Measurements from ENCODE around the gene CDC6.

CDC6 gene

DNA sequence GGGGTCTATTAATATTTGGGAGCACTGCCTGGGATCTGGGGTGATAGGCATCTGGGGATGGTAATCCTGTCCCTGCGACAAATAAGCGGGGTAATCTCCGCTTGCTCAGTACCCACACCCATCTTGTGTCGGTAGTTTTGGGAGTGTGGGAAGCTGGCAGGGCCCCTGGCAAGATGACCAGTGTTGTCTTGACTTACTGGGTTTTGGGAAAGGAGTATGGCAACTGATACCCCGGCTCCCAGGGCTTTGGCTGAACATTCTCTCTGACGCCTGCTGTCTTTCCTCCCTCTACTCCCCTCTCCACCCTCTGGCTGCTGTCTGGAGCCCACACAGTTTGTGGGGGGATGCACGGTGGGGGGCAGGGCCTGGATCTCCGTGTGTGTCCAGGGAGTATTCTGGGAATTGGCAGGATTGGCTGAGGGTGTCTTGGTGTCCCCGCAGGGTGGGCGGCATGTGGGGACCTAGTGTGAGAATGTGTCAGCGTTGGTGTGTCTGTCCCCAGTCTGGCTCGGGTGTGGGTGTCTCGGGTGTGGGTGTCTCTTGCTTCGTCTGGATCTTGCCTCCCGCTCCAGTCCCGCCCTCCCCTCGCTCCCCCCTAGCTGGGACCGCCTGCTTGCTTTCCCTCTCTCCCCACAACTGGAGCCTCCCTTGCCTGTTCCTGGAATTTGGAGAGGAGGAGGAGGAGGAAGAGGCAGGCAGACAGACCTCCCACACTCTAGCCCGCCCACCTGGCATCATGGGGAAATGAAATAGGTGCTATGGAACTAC is 33.3 kb downstream of the CDC6 start:
- in situ Hi-C loops (cut with HindIII; ENCODE audit: low sequenced_read_pairs) = loop anchor here (25.0 kb wide), 2 partner anchors 259 to 334 kb away; partner anchors contain the start of genes MED24, PSMD3 and THRA

DNA sequence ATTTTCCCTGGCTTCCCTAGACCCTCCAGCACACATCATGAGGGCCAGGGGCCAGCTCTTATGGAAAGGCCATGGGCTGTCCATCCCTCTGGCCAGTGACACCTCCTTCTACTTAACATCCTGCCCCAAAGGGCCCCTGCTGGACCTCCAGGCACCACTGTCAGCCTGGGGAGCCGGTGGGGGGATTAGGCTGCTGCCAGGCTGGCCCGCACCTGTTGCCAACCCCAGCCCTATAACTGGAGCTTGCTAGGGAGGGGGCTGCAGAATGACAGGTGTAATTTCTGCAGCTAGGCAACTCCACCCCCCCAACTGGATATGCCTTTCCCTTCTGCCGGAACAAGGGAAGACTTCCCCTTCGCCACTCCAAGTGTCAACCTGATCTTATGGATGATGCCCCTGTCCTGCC is 33.8 kb downstream of the CDC6 start:
- in situ Hi-C loops (cut with HindIII; ENCODE audit: low sequenced_read_pairs) = loop anchor here (25.0 kb wide), 2 partner anchors 259 to 334 kb away; partner anchors contain the start of genes MED24, PSMD3 and THRA

DNA sequence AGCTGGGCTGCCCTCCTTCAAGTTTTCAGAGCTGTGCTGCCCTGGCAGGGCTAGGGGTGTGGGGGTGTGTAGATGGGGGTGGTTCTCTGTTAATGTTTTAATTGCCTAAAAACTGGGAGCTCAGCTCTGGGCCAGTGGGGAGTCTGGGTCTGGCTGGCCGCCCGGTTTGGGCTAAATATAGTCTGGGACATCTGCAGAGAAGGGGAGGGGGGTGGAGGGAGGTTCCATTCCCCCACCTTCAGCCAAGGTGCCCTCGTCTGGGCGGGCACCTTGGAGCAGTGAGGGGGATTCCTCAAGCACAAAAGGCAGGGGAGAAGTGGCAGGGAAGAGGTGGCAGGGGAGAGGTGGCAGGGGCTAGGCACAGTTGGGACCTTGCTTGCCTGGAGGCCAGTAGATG is 34.3 kb downstream of the CDC6 start:
- in situ Hi-C loops (cut with HindIII; ENCODE audit: low sequenced_read_pairs) = loop anchor here (25.0 kb wide), 2 partner anchors 260 to 335 kb away; partner anchors contain the start of genes MED24, PSMD3 and THRA

DNA sequence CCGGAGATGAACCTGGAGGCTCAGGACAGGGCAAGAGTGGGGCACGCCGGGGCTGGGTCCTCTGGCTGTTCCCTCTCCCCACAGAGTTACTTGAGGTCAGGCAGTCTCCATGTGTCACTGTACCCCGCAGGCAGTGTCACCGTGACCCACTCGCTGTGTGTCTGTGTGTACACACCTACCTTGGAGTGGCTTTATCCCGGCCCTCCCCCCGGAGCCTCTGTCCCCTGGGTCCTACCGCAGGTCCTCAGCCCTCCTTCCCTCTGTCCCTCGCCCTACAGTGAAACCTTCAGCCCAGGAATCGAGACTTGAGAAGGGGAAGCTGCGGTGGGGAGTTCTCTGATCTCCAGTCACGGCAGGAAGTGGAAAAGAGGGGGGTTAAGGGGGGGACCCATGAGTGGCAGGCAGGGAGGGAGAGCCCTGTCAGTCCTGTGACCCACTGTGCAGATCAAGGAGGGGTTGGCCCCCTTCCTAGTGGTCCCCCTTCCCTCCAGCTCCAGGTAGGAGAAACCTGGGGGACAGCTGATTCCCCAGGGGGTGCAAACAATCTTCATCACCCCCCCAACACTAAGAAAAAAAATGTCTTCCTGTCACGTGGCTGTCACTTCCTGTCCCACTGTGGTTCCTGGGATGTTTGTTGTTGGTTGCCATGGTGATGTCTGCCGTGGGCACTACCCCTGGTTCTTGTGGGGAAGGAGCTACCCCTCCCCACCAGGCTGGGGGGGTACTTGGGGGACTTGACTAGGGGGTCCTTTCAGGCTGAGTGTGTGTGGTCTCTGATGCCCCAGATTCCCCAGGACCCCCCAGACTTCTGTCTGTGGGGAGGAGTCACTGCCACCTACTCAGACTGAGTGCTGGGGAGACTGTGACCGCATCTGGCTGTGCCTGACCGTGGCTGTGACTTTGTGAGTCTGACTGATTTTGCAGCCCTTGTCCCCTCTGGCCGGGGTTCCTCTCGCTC is 35.0 kb downstream of the CDC6 start:
- in situ Hi-C loops (cut with HindIII; ENCODE audit: low sequenced_read_pairs) = loop anchor here (25.0 kb wide), 2 partner anchors 260 to 335 kb away; partner anchors contain the start of genes MED24, PSMD3 and THRA

DNA sequence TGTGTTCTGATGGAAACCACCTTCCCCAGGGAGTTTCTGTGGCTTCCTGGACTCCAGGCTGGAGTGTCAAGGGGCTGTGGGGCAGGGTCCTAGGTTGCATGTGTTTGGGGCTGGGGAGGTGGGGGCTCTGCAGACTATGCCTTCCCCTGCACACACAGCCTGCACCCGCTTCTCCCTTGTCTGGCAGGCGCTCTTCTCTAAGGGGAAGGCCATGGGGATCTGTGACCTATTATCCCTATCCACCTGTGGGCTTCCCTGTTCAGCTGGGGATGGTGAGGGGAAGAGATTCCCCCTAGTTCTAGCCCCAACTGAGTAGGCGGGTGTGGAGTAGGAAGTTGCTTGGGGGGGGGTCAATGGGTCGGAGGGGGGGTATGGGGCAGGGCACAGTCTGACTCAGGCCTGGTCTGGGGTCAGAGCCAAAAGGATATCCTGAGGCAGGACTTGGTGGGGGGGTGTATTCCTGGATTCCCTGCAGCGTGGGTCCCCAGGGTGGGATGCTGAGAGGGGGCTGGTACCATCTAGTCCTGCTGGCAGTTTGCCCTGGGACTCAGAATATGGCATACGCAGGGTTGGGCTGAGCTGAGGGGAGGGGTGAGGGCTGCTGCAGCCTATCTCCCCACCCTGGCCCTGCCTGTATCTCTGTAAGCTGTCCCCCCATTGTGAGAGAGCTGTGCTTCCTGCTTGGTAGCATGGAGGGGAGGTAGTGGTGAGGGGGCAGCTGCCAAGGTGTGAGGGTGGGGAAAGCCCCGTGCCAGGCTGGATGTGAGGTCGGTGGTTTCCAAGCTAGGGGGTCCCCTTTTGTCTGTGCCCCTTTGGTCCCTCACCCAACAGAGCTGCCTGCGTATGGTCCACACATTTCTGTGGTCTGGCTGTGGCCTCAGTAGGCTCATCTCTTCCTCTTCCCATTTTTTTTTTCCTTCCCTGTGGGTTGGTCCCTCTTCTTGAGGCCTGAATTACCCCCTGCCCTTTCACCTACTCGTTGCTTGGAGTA is 36.0 kb downstream of the CDC6 start:
- in situ Hi-C loops (cut with HindIII; ENCODE audit: low sequenced_read_pairs) = loop anchor here (25.0 kb wide), 2 partner anchors 261 to 336 kb away; partner anchors contain the start of genes MED24, PSMD3 and THRA

DNA sequence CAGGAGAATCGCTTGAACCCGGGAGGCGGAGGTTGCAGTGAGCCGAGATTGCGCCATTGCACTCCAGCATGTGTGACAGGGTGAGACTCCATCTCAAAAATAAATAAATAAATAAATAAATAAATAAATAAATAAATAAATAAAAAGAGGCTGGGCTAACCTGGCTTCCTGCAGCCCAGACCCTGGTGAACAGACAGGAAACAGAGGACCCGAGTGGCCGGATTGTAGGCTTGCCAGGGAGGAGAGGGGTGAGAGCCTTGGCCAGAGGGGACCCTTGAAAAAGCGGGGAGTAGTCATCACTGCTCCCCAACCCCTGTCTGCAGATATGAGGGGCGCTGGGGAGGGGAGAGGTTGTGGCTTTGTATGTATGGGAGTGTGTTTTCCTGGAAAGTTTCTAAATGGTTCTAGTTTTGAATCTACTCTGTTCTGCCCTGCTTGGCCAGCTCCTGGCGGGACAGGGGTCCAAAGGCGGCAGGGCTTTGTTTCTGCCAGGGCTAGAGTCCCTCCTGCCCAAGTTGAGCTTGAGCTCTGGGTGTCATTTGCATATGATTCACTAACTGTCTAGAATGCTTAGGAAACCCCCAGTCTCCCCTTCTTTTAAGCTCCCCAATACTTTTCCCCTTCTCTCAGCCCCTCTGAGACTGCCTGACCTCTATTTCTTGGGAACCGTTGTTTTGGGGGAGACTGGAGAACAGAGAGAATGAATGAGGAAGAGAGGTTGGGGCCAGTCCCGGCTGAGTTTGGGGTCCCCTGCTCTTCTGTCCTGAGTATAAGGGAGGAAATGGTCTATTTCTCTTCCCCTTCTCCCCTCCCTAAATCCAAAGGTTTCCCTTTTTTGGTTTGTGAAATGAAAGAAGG is 37.7 kb downstream of the CDC6 start:
- in situ Hi-C loops (cut with HindIII; ENCODE audit: low sequenced_read_pairs) = no loop called here

DNA sequence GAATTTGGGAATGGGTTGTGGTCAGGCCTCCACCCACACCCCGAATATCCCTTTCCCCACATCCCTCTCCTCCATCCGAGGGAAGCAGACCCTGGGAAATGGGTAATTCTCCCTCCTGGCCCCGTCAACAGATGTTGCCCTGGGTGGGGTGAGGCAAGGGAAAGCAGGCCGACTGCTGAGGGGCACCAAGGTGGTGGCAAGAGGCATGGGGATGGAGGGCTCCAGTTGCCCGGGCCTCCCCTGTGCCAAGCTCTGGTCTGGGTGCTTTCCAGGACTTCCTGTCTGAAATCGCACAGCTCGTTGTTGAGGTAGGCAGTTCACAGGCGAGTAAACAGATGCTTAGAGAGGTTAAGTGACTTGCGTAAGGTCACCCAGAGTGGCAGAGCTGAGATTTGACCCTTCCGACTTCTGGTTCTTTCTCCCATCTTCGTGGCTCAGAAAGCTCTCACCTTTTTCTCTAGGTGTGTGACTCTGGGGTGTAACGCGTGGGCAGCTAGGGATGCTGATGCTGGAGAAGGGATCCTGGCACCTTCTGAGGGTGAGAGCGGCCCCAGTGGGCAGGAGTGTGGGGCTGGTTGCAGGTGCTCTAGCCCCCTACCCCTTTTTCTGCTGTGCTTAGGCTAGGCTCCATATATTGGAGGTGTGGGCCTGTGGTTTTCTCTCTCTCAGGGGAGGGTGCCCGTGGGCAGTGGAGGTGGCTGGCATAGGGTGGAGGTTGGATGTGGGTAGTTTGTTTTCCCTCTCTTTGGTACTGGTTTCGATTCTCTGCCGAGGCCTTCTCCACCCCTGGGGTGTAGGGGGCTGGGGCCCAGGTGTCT is 38.5 kb downstream of the CDC6 start:
- in situ Hi-C loops (cut with HindIII; ENCODE audit: low sequenced_read_pairs) = no loop called here

DNA sequence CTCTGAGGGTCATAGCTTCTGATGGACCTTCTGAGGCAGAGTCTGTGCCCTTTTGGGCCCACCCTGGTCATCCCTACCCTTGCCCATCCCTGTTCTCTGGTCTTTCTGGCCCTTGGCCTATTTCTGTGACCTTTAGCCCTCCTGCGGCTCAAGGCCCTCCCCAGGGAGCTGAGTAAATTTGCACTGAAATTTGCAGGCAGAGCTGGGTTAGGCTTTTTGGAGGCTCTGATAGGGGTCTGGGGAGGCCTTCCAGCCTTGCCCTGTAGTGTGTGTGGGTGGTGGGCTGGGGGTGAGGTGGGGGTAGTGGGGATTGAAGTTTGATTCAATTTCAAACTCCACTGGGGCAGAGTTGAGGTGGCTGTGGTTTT is 39.1 kb downstream of the CDC6 start:
- in situ Hi-C loops (cut with HindIII; ENCODE audit: low sequenced_read_pairs) = no loop called here

DNA sequence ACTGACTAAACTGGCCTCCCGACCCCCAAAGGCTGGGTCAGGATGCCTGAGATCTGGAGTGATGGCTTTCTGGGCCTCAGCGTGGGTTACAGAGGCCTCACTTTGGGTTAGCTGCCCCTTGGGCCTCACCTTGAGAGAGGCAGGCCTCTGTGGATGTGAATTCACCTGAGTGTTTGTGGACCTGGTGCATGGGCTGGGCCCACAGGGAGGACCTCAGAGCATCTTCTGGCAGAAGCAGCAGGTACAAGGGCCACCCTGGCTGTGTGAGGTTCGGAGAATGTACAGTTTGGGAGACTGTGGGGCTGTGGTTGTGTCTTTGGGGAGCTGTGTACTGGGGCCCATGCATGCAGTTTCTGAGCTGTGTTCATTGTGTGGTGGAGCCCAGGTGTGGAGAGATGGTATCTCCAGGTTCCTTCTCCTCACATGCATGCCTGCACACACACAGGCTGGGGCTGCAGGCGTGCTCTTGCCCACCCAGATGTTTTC is 39.6 kb downstream of the CDC6 start:
- in situ Hi-C loops (cut with HindIII; ENCODE audit: low sequenced_read_pairs) = no loop called here

DNA sequence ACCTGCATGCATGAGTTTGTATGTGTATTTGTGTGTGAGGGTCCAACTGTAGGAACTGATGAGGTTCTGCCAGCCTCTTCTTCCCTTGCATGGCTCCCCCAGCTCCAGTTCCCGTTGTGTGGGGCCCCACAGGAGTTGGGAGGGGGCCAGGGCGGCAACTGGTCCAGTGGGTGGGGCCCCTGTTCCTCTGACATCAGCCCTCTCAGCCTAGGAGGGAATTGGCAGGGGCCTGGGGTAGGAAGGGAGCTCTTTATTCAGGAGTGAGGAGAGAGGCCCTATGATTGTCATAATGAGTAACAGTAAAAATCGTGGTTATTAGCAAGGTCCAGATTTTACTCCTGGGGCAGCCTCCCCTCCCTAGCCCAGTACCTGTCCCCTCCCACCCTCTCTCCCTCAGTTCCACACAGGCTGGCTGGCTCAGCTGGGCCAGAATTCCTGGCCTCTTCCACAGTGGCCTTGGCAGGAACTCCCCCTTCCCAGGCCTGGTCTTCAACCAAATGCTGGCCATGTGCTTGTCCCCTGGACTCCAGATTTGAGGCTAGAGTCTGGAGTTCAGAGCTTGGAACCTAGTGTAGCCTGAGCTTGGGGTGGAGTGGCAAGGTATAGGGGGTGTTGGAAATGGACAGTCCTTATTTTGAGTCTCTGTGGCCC is 40.2 kb downstream of the CDC6 start:
- in situ Hi-C loops (cut with HindIII; ENCODE audit: low sequenced_read_pairs) = no loop called here

DNA sequence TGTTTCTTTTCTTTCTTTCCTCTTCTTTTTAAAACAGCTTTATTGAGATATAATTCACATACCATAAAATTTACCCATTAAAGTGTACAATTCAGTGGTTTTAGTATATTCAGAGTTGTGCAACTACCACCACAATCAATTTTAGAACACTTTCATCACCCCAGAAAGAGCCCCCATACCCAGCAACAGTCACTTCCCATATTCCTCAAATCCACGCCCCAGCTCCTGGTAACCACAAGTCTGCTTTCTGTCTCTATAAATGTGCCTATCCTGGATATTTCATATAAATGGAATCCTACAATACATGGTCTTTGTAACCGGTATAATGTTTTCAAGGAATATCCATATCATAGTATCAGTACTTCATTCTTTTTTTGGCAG is 40.7 kb downstream of the CDC6 start:
- in situ Hi-C loops (cut with HindIII; ENCODE audit: low sequenced_read_pairs) = no loop called here

DNA sequence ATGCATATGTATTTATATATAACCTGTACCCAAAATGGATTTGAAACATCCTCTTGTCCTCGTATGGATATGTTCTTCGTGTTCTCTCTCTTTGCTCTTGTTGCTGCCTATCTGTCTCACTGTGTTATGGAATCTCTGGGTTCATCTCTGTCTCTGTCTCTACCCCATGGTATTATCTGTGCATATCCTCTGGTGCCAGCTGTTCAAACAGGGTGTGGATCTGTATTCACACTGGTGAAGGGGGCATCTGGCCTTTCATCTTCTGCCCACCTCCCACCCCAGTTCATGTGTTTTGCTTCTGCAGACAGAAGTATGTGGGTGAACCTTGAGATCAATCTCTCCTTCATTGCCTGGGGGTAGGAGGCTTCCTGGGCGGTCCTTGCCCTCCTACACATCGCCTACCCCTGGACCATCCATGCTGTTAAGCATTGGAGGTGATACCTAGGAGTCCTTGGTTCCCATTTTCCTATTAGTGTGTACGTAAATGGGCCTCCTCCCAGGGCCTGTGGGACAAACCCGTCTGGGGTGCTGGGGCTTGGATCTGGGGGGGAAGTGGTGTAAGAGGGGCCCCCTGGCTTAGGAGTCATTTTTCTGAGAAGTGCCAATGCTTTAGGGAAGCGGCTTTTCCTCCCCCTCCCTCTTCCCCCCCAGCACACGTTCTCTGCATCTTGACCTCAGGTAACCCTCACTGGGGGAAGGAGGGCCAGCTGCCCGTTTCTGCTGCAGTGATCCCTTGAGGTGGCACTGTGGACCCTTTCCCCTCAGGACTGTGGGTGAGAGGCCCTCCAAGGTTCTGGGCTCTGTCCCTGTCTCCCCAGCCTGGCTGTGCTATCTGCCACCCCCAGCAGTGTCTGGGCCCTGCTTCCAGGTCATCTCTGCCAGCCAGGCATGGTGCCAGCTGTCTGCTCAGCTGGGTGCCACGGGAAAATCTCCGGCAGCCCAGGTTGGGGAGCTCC is 42.4 kb downstream of the CDC6 start:
- in situ Hi-C loops (cut with HindIII; ENCODE audit: low sequenced_read_pairs) = no loop called here

DNA sequence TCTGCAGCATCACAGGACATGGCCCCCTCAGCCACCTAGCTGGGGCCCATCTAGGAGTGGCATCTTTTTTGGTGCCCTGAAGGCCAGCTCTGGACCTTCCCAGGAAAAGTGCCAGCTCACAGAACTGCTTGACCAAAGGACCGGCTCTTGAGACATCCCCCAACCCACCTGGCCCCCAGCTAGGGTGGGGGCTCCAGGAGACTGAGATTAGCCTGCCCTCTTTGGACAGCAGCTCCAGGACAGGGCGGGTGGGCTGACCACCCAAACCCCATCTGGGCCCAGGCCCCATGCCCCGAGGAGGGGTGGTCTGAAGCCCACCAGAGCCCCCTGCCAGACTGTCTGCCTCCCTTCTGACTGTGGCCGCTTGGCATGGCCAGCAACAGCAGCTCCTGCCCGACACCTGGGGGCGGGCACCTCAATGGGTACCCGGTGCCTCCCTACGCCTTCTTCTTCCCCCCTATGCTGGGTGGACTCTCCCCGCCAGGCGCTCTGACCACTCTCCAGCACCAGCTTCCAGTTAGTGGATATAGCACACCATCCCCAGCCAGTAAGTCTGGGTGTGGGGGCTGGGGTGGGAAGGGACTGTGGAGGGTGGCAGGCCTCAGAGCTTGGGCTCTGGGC is 43.3 kb downstream of the CDC6 start:
- in situ Hi-C loops (cut with HindIII; ENCODE audit: low sequenced_read_pairs) = no loop called here

DNA sequence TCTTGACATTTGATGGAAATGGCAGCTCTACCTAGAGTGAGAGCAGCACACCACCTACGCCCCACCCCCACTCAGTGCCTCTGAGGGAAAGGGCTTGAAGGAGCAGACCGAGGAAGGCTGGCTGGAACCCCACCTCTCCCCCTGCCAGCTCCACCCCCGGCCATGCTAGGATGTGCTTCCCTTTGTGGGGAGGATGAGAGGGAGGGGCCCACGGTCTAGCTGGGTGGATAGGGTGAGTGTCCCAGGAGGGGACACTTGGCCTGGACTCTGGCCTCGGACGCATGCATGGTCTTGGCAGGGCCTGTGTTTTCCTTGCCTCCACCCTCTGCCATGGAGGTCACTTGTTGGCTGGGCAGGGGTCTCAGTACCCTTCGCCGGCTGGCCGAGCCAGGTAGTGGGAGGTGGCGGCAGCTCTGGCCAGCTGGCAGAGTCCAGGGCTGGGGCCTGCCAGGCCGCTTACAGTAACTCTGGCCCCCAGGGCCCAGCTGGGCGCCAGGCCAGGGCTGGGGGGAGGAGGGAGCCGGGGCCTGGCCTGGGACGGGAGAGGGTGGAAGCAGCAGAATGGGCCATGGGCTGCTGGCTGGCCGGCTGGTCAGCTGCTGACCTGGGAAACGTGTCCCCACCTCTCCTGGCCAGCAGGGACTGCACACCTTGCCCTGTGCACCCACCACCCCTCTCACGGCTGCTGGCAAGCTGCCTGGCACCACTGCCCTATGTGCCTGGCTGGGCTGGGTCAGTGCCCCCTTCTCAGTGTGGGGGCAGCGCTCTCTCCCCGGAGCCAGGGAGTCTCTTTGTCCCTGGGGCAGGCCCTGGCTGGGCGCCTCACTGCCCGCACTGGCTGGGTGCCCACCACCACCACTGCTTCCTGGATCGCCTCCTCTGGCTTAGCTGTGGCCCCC is 44.3 kb downstream of the CDC6 start:
- in situ Hi-C loops (cut with HindIII; ENCODE audit: low sequenced_read_pairs) = no loop called here

DNA sequence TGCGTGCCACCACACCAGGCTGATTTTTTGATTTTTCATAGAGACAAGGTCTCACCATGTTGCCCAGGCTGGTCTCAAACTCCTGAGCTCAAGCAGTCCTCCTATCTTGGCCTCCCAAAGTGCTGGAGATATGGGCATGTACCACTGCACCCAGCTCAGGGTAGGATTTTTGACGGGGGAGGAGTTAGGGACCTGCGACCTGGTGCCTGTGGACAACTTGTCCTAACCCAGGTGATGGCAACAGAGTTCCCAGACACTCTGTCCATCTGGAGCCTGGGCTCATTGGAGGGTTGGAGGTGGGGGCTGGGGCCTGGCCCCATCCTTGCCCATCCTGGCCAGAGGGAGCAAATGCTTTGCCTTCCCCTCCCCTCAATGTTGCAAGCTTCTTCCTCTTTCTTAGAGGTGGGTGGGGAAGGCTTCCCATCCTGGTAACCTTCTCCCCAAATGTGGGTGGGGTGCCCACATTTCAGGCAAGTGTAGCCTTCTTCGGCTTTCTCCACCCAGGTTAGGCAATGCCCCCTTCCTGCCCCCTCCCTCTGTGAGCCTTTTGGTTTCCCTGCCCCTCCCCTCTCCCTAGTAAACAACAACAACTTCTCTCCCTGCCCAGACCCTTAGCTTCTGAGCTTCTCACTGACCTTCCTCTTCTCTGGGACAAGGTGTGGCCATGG is 46.2 kb downstream of the CDC6 start:
- in situ Hi-C loops (cut with HindIII; ENCODE audit: low sequenced_read_pairs) = no loop called here
